Measurements from ENCODE around the gene ASB11.
A peak's percentile ranks its signal among the peaks of the same experiment; 100 is the strongest.

Gene ASB11

GRCh38 chrX:15315509-15315908 lies at the start of gene ASB11:
Gene ASB11, minus strand, starts transcription at chrX:15315640. Its CDS starts 35 bp downstream, at chrX:15315605.
- Histone ChIP-seq H3K36me3 (ENCODE audit: control insufficient read depth in 5 of 5, insufficient read depth in 5 of 5, low read length in 5 of 5) (peaks cover 0 to 4% (median 3%) of the 10 kb centered on the region in 5 donors), H3K4me1 (ENCODE audit: control insufficient read depth in 5 of 5, insufficient read depth in 5 of 5, low read length in 5 of 5) (no peaks in the 10 kb centered on the region), H3K9ac (ENCODE audit: low read length in 5 of 5) (no peak within 1 kb of the TSS), H3K27ac (ENCODE audit: low read depth, low read length) (no peak within 1 kb of the TSS), H3K27me3 (ENCODE audit: control insufficient read depth in 5 of 5, insufficient read depth in 4 of 5, low read length in 5 of 5) (peaks cover 0 to 2% (median 0%) of the 10 kb centered on the region in 5 donors), H3K4me3 (ENCODE audit: low read depth in 1 of 5, low read length in 5 of 5) (no peak within 1 kb of the TSS), H3K9me3 (ENCODE audit: control insufficient read depth in 5 of 5, low read length in 5 of 5) (no peaks in the 10 kb centered on the region)

- no peaks in the 10 kb centered on the region for H3K36me3 ChIP-seq (ENCODE audit: control insufficient read depth in 5 of 5, insufficient read depth in 5 of 5, low read length in 5 of 5)
- no peak overlapping the region for H3K4me3 ChIP-seq (ENCODE audit: low read depth in 1 of 5, low read length in 5 of 5)
- no peak overlapping the region for H3K9ac ChIP-seq (ENCODE audit: low read length in 5 of 5)
- peaks cover 0 to 5% (median 0%) of the 10 kb centered on the region in 5 donors for H3K4me1 ChIP-seq (ENCODE audit: control insufficient read depth in 5 of 5, insufficient read depth in 5 of 5, low read length in 5 of 5)
- H3K27ac ChIP-seq (ENCODE audit: low read depth, low read length): no peak overlapping the region
- peaks cover 0 to 3% (median 2%) of the 10 kb centered on the region in 5 donors for H3K27me3 ChIP-seq (ENCODE audit: control insufficient read depth in 5 of 5, insufficient read depth in 4 of 5, low read length in 5 of 5)
- H3K9me3 ChIP-seq (ENCODE audit: control insufficient read depth in 5 of 5, low read length in 5 of 5): peaks cover 0 to 3% (median 0%) of the 10 kb centered on the region in 5 donors
Observed at GRCh38 chrX:15359701-15360100, 44.3 kb upstream of the ASB11 start.

GRCh38 chrX:15358533-15358932 lies 43.1 kb upstream of the ASB11 start:
- Histone ChIP-seq H3K4me1 (ENCODE audit: control insufficient read depth in 5 of 5, insufficient read depth in 5 of 5, low read length in 5 of 5) (peaks cover 0 to 5% (median 0%) of the 10 kb centered on the region in 5 donors), H3K27ac (ENCODE audit: low read depth, low read length) (no peak overlapping the region), H3K9ac (ENCODE audit: low read length in 5 of 5) (no peak overlapping the region), H3K4me3 (ENCODE audit: low read depth in 1 of 5, low read length in 5 of 5) (no peak overlapping the region), H3K36me3 (ENCODE audit: control insufficient read depth in 5 of 5, insufficient read depth in 5 of 5, low read length in 5 of 5) (no peaks in the 10 kb centered on the region), H3K9me3 (ENCODE audit: control insufficient read depth in 5 of 5, low read length in 5 of 5) (peaks cover 0 to 3% (median 0%) of the 10 kb centered on the region in 5 donors), H3K27me3 (ENCODE audit: control insufficient read depth in 5 of 5, insufficient read depth in 4 of 5, low read length in 5 of 5) (peaks cover 0 to 2% (median 0%) of the 10 kb centered on the region in 5 donors)

GRCh38 chrX:15356444-15356843 lies 41.0 kb upstream of the ASB11 start:
- Histone ChIP-seq H3K9ac (ENCODE audit: low read length in 5 of 5) (no peak overlapping the region), H3K9me3 (ENCODE audit: control insufficient read depth in 5 of 5, low read length in 5 of 5) (peaks cover 0 to 3% (median 0%) of the 10 kb centered on the region in 5 donors), H3K27ac (ENCODE audit: low read depth, low read length) (peak overlapping the region; percentile 18), H3K36me3 (ENCODE audit: control insufficient read depth in 5 of 5, insufficient read depth in 5 of 5, low read length in 5 of 5) (no peaks in the 10 kb centered on the region), H3K27me3 (ENCODE audit: control insufficient read depth in 5 of 5, insufficient read depth in 4 of 5, low read length in 5 of 5) (peaks cover 0 to 2% (median 0%) of the 10 kb centered on the region in 5 donors), H3K4me3 (ENCODE audit: low read depth in 1 of 5, low read length in 5 of 5) (no peak overlapping the region), H3K4me1 (ENCODE audit: control insufficient read depth in 5 of 5, insufficient read depth in 5 of 5, low read length in 5 of 5) (peaks cover 0 to 5% (median 0%) of the 10 kb centered on the region in 5 donors)

- Histone ChIP-seq H3K9me3 (ENCODE audit: control insufficient read depth in 5 of 5, low read length in 5 of 5) (no peaks in the 10 kb centered on the region), H3K27me3 (ENCODE audit: control insufficient read depth in 5 of 5, insufficient read depth in 4 of 5, low read length in 5 of 5) (peaks cover 0 to 4% (median 3%) of the 10 kb centered on the region in 5 donors), H3K36me3 (ENCODE audit: control insufficient read depth in 5 of 5, insufficient read depth in 5 of 5, low read length in 5 of 5) (peaks cover 0 to 3% (median 0%) of the 10 kb centered on the region in 5 donors), H3K4me3 (ENCODE audit: low read depth in 1 of 5, low read length in 5 of 5) (no peak overlapping the region), H3K9ac (ENCODE audit: low read length in 5 of 5) (no peak overlapping the region), H3K27ac (ENCODE audit: low read depth, low read length) (no peak overlapping the region), H3K4me1 (ENCODE audit: control insufficient read depth in 5 of 5, insufficient read depth in 5 of 5, low read length in 5 of 5) (peaks cover 0 to 2% (median 0%) of the 10 kb centered on the region in 5 donors)
Observed at GRCh38 chrX:15350329-15350996, 35.0 kb upstream of the ASB11 start.

GRCh38 chrX:15349046-15349445 lies 33.6 kb upstream of the ASB11 start:
- H3K9me3 ChIP-seq (ENCODE audit: control insufficient read depth in 5 of 5, low read length in 5 of 5): no peaks in the 10 kb centered on the region
- peaks cover 0 to 3% (median 0%) of the 10 kb centered on the region in 5 donors for H3K36me3 ChIP-seq (ENCODE audit: control insufficient read depth in 5 of 5, insufficient read depth in 5 of 5, low read length in 5 of 5)
- peaks cover 0 to 4% (median 3%) of the 10 kb centered on the region in 5 donors for H3K27me3 ChIP-seq (ENCODE audit: control insufficient read depth in 5 of 5, insufficient read depth in 4 of 5, low read length in 5 of 5)
- peaks cover 0 to 2% (median 0%) of the 10 kb centered on the region in 5 donors for H3K4me1 ChIP-seq (ENCODE audit: control insufficient read depth in 5 of 5, insufficient read depth in 5 of 5, low read length in 5 of 5)
- H3K27ac ChIP-seq (ENCODE audit: low read depth, low read length): no peak overlapping the region
- no peak overlapping the region for H3K4me3 ChIP-seq (ENCODE audit: low read depth in 1 of 5, low read length in 5 of 5)
- H3K9ac ChIP-seq (ENCODE audit: low read length in 5 of 5): no peak overlapping the region

- peaks cover 0 to 6% (median 0%) of the 10 kb centered on the region in 5 donors for H3K4me1 ChIP-seq (ENCODE audit: control insufficient read depth in 5 of 5, insufficient read depth in 5 of 5, low read length in 5 of 5)
- H3K27me3 ChIP-seq (ENCODE audit: control insufficient read depth in 5 of 5, insufficient read depth in 4 of 5, low read length in 5 of 5): peaks cover 0 to 6% (median 4%) of the 10 kb centered on the region in 5 donors
- H3K36me3 ChIP-seq (ENCODE audit: control insufficient read depth in 5 of 5, insufficient read depth in 5 of 5, low read length in 5 of 5): peaks cover 0 to 3% (median 0%) of the 10 kb centered on the region in 5 donors
- no peak overlapping the region for H3K27ac ChIP-seq (ENCODE audit: low read depth, low read length)
- no peak overlapping the region for H3K9ac ChIP-seq (ENCODE audit: low read length in 5 of 5)
- no peak overlapping the region for H3K4me3 ChIP-seq (ENCODE audit: low read depth in 1 of 5, low read length in 5 of 5)
- H3K9me3 ChIP-seq (ENCODE audit: control insufficient read depth in 5 of 5, low read length in 5 of 5): no peaks in the 10 kb centered on the region
Observed at GRCh38 chrX:15345976-15346375, 30.5 kb upstream of the ASB11 start.

- Histone ChIP-seq H3K9me3 (ENCODE audit: control insufficient read depth in 5 of 5, low read length in 5 of 5) (no peaks in the 10 kb centered on the region), H3K4me1 (ENCODE audit: control insufficient read depth in 5 of 5, insufficient read depth in 5 of 5, low read length in 5 of 5) (peaks cover 0 to 4% (median 0%) of the 10 kb centered on the region in 5 donors)
Observed at GRCh38 chrX:15344106-15344505, 28.7 kb upstream of the ASB11 start.

GRCh38 chrX:15343075-15343476 lies 27.6 kb upstream of the ASB11 start:
- no peak overlapping the region for H3K27ac ChIP-seq (ENCODE audit: low read depth, low read length)
- no peaks in the 10 kb centered on the region for H3K9me3 ChIP-seq (ENCODE audit: control insufficient read depth in 5 of 5, low read length in 5 of 5)
- peaks cover 0 to 4% (median 0%) of the 10 kb centered on the region in 5 donors for H3K4me1 ChIP-seq (ENCODE audit: control insufficient read depth in 5 of 5, insufficient read depth in 5 of 5, low read length in 5 of 5)
- peaks cover 0 to 3% (median 0%) of the 10 kb centered on the region in 5 donors for H3K36me3 ChIP-seq (ENCODE audit: control insufficient read depth in 5 of 5, insufficient read depth in 5 of 5, low read length in 5 of 5)
- H3K9ac ChIP-seq (ENCODE audit: low read length in 5 of 5): no peak overlapping the region
- H3K27me3 ChIP-seq (ENCODE audit: control insufficient read depth in 5 of 5, insufficient read depth in 4 of 5, low read length in 5 of 5): peaks cover 0 to 10% (median 4%) of the 10 kb centered on the region in 5 donors
- no peak overlapping the region for H3K4me3 ChIP-seq (ENCODE audit: low read depth in 1 of 5, low read length in 5 of 5)

More at GRCh38 chrX:15344106-15344505, 28.7 kb upstream of the ASB11 start:
- H3K27ac ChIP-seq (ENCODE audit: low read depth, low read length): no peak overlapping the region
- H3K27me3 ChIP-seq (ENCODE audit: control insufficient read depth in 5 of 5, insufficient read depth in 4 of 5, low read length in 5 of 5): peaks cover 0 to 5% (median 3%) of the 10 kb centered on the region in 5 donors
- H3K9ac ChIP-seq (ENCODE audit: low read length in 5 of 5): no peak overlapping the region
- H3K4me3 ChIP-seq (ENCODE audit: low read depth in 1 of 5, low read length in 5 of 5): no peak overlapping the region
- peaks cover 0 to 3% (median 0%) of the 10 kb centered on the region in 5 donors for H3K36me3 ChIP-seq (ENCODE audit: control insufficient read depth in 5 of 5, insufficient read depth in 5 of 5, low read length in 5 of 5)

- no peak overlapping the region for H3K9ac ChIP-seq (ENCODE audit: low read length in 5 of 5)
- no peak overlapping the region for H3K4me3 ChIP-seq (ENCODE audit: low read depth in 1 of 5, low read length in 5 of 5)
- no peak overlapping the region for H3K27ac ChIP-seq (ENCODE audit: low read depth, low read length)
- H3K36me3 ChIP-seq (ENCODE audit: control insufficient read depth in 5 of 5, insufficient read depth in 5 of 5, low read length in 5 of 5): peaks cover 0 to 2% (median 0%) of the 10 kb centered on the region in 5 donors
- H3K27me3 ChIP-seq (ENCODE audit: control insufficient read depth in 5 of 5, insufficient read depth in 4 of 5, low read length in 5 of 5): peaks cover 0 to 10% (median 2%) of the 10 kb centered on the region in 5 donors
- peaks cover 0 to 4% (median 3%) of the 10 kb centered on the region in 5 donors for H3K4me1 ChIP-seq (ENCODE audit: control insufficient read depth in 5 of 5, insufficient read depth in 5 of 5, low read length in 5 of 5)
- no peaks in the 10 kb centered on the region for H3K9me3 ChIP-seq (ENCODE audit: control insufficient read depth in 5 of 5, low read length in 5 of 5)
Observed at GRCh38 chrX:15340867-15341266, 25.4 kb upstream of the ASB11 start.

Data from subcutaneous abdominal adipose tissue (tissue), 5 donors.